ENCODE results near the gene CADPS2. TPM values are rescaled to one million over a fixed set of nuclear protein-coding genes. Genes with fewer than 3 reads are reported as not detected.

CADPS2 gene
- total RNA-seq, 1 donor from 2014 or later = 4.4 TPM

GRCh38 chr7:122518488-122518887 is 367.8 kb downstream of the CADPS2 start:
- H3K4me3 ChIP-seq (ENCODE audit: low read depth, low read length) = no peak overlapping the region
- no peak for DNase-seq (ENCODE audit: low read depth)
- no peak for TF ChIP-seq CTCF (conservative IDR thresholded peaks at IDR 0.05; ENCODE audit: low read depth, low read length)

- DNase-seq (ENCODE audit: low read depth) = no peak
- no peak for TF ChIP-seq CTCF (conservative IDR thresholded peaks at IDR 0.05; ENCODE audit: low read depth, low read length)
- no peak overlapping the region for H3K4me3 ChIP-seq (ENCODE audit: low read depth, low read length)
Observed at GRCh38 chr7:122517576-122517975, 368.7 kb downstream of the CADPS2 start.

- TF ChIP-seq CTCF (conservative IDR thresholded peaks at IDR 0.05; ENCODE audit: low read depth, low read length) = no peak
- DNase-seq (ENCODE audit: low read depth) = no peak
- no peak overlapping the region for H3K4me3 ChIP-seq (ENCODE audit: low read depth, low read length)
Observed at GRCh38 chr7:122515404-122515803, 370.9 kb downstream of the CADPS2 start.

GRCh38 chr7:122511268-122511667 is 375.0 kb downstream of the CADPS2 start:
- TF ChIP-seq CTCF (conservative IDR thresholded peaks at IDR 0.05; ENCODE audit: low read depth, low read length) = no peak
- no peak for DNase-seq (ENCODE audit: low read depth)

GRCh38 chr7:122507591-122507990 is 378.7 kb downstream of the CADPS2 start:
- DNase-seq (ENCODE audit: low read depth) = no peak
- no peak for TF ChIP-seq CTCF (conservative IDR thresholded peaks at IDR 0.05; ENCODE audit: low read depth, low read length)
- H3K4me3 ChIP-seq (ENCODE audit: low read depth, low read length) = no peak overlapping the region

More at GRCh38 chr7:122511268-122511667, 375.0 kb downstream of the CADPS2 start:
- H3K4me3 ChIP-seq (ENCODE audit: low read depth, low read length) = no peak overlapping the region

- no peak for DNase-seq (ENCODE audit: low read depth)
- H3K4me3 ChIP-seq (ENCODE audit: low read depth, low read length) = no peak overlapping the region
- TF ChIP-seq CTCF (conservative IDR thresholded peaks at IDR 0.05; ENCODE audit: low read depth, low read length) = no peak
Observed at GRCh38 chr7:122492007-122492406, 394.3 kb downstream of the CADPS2 start.

GRCh38 chr7:122488241-122488640 is 398.0 kb downstream of the CADPS2 start:
- no peak for DNase-seq (ENCODE audit: low read depth)
- no peak for TF ChIP-seq CTCF (conservative IDR thresholded peaks at IDR 0.05; ENCODE audit: low read depth, low read length)
- H3K4me3 ChIP-seq (ENCODE audit: low read depth, low read length) = no peak overlapping the region

All from epithelial cell of proximal tubule (primary cell).